ENCODE measurements around the gene VPS4B.

DNA sequence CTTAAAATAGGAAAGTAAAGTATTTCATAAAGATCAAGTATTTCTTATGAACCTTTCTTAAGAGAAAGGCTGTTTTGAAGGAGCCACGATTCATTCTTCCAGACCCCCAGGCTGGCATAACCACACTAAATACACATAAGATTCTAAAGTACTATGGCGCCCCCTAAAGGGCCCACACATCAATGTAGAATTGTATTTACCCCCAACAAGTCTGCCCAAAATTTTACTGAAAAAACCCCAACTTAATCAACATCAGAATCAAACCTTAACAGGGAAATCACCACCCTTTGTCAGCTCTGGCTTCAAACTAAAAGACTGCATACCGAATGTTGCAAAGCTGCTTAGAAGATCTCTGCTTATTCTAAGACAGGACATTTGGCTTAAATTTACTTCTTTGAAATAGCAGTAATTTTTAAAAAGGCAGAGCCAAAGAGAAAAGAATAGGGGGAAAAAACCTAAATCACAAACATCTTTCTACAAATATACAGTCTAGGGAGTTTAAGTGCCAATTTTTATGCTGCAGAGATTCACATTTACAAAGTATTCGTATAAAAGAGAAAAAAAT is 82.3 kb downstream of the VPS4B start:
- TF ChIP-seq CTCF (IDR thresholded peaks at IDR 0.05; ENCODE audit: extremely low read depth in 1 of 2, insufficient read depth in 1 of 2, low read depth in 1 of 2, low read length in 2 of 2), result peak; percentile 46 to 49
- TF ChIP-seq POLR2A (IDR thresholded peaks at IDR 0.05; ENCODE audit: low read depth, low read length), result no peak
- TF ChIP-seq POLR2AphosphoS5 (IDR thresholded peaks at IDR 0.05; ENCODE audit: insufficient read depth, low read depth, low read length), result no peak
- TF ChIP-seq EZH2 (IDR thresholded peaks at IDR 0.05; ENCODE audit: borderline replicate concordance, low read depth, low read length, severe bottlenecking), result no peak
- TF ChIP-seq, protein P1, sequence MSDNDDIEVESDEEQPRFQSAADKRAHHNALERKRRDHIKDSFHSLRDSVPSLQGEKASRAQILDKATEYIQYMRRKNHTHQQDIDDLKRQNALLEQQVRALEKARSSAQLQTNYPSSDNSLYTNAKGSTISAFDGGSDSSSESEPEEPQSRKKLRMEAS (IDR thresholded peaks at IDR 0.05; ENCODE audit: insufficient read depth, insufficient read length), result no peak
- no peak for TF ChIP-seq GATA2 (IDR thresholded peaks at IDR 0.05; ENCODE audit: insufficient read depth, insufficient read length, low read depth, low read length)
- no peak for TF ChIP-seq FOS (IDR thresholded peaks at IDR 0.05; ENCODE audit: borderline replicate concordance, insufficient read depth, low read length)
- TF ChIP-seq MYC (IDR thresholded peaks at IDR 0.05; ENCODE audit: low read depth, low read length), result no peak
